GM18505 (cell line): ENCODE data around the gene ATXN7L1.

ENCODE experiments used
- ATAC-seq: cut with Tn5 transposase; IDR thresholded peaks from one replicate; pipeline ENCODE4 v1.9.1; 2021; ENCODE audit not compliant: unreplicated experiment
- POLR2A ChIP-seq: IDR thresholded peaks from 4 replicates; pipeline ENCODE4 v1.6.1; 2011; ENCODE audit warnings: borderline replicate concordance; ENCODE audit not compliant: insufficient read depth, insufficient read length; ENCODE audit errors: extremely low read depth

Gene ATXN7L1

DNA sequence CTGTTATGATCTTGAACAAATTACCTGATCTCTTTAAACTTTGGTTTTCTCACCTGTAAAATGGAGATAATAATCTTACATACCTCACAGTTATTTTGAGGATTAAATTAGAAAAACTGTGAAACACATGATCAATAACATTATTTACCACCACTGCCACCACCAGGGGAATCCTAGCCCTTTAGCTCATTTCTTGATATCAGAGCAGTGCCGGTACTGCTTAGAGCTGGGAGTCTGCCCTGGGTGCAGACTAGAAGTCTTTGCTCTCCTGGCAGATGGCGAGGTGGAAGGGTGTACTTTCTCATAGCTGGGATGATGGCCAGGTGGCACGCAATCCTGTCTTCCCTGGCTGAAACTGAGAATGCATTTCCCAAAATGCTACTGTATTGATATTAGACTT, 282.4 kb downstream of the ATXN7L1 start:
- no peak for TF ChIP-seq POLR2A
- no peak for ATAC-seq

DNA sequence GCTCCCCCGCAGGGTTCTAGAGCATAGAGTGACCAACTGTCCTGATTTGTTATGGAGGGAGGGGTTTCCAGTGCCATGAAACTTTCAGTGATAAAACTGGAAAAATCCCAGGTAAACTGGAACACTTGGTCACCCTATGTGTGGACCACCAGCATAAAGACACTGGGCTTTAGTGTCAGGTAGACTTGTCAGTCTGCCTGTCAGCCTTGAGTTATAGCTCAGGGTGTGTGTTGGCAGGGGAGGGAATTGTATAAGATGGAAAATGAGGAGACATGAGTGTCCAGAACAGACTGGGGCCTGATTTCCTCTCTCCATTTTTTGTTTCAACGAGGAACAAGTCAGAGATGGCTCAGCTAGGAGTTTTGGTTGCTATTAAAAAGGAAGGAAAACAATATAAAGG, 284.9 kb downstream of the ATXN7L1 start:
- TF ChIP-seq POLR2A, result no peak
- no peak for ATAC-seq

DNA sequence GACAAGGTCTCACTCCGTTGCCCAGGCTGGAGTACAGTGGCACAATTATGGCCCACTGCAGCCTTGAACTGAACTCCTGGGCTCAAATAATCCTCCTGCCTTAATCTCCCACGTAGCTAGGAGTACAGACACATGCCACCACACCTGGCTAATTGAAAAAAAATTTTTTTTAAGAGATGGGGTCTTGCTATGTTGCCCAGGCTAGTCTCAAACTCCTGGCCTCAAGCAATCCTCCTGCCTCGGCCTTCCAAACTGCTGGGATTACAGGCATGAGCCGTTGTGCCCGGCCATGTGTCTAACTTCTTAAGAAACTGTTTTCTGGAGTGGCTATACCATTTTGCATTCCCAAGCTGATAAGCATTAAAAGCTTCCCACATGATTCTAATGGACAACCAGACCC, 285.6 kb downstream of the ATXN7L1 start:
- TF ChIP-seq POLR2A, result no peak
- ATAC-seq, result no peak

DNA sequence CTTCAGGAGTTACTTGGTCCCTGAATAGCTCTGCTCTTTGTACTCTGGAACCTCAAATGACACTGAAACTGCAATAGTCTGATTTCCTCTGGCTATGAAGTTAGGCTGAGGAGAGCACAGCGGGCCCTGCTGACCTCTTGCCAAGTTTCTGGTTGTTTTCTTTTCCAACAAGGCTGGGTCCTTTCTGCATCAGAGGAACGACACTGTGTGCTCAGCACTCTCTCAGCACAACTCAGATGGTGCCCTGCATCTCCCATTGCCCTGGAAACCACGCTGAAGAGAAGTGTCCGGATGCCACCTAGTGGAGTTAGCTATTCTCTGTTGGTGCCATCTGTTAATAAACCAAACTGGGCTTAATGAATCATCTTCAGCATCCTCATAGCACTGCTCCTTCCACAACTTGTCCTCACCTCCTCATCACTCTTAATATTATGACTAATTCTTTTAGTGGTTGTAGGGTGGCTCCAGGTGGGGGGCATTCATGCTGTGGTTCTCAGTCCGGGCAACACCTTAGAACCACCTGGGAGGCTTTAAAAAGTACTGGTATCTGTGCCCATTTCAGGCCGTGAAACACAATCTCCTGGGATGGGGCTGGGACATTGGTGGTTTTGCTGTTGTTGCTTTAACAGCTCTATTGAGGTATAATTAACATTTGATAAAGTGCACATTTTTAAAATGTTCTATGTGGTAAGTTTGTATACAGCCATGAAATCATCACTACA, 286.9 kb downstream of the ATXN7L1 start:
- no peak for TF ChIP-seq POLR2A
- peak; percentile 83 for ATAC-seq

DNA sequence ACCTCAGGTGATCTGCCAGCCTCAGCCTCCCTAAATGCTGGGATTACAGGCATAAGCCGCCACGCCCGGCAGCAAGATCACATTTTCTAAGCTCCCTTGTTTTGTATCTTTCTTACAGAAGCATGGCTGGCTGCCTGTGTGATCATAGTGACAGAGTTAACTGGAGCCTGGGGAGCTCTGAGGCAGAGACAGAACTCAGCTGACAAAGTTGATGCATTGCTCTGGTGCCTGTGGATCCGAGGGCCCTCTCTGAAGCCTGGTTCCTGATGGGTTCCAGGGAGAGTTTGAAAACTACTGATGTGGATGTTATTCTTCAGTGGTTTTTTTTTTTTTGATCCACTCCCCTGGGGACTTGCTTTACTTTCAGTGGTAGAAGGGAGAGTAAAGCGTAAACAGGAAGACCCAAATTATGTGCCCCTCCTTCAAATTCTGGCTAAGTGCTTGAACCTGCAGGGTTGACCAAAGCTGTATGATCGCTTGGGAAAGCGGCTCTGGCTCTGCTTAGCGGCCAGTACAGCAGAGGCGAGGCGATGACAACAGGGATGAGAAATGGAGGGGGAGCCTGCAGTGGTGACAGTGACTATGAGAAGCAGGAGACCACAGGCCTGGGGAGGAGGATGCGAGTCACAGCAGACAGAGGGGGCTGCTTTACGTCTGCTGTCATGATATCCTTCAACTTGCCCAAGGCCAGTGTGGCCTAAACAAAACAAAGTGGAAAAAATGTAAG, 288.3 kb downstream of the ATXN7L1 start:
- no peak for ATAC-seq

DNA sequence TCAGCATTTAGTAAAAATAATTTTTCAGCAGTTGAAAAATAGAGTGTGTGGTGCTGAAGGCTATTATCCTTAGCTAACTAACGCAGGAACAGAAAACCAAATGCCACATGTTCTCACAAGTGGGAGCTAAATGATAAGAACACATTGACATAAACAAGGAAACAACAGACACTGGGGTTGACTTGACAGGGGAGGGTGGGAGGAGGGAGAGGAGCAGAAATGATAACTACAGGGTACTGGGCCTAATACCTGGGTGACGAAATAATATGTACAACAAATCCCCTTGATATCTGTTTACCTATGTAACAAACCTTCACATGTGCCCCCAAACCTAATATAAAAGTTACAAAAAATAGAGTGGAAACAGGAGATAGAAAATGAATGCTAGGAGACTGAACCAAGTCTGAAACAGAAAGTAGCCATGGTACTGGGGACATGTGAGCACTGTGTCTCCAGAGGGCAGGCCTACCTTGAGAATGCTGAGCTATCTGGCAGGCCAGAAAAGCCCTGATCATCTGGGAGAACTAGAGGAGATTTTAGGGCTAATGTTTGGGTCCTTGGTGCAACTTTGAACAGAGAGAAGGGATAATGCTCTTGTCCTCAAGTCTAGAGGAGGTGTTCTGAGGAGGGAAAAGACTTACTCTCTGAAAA, 290.4 kb downstream of the ATXN7L1 start:
- no peak for TF ChIP-seq POLR2A
- ATAC-seq, result no peak

More for the DNA sequence above, 288.3 kb downstream of the ATXN7L1 start:
- no peak for TF ChIP-seq POLR2A

DNA sequence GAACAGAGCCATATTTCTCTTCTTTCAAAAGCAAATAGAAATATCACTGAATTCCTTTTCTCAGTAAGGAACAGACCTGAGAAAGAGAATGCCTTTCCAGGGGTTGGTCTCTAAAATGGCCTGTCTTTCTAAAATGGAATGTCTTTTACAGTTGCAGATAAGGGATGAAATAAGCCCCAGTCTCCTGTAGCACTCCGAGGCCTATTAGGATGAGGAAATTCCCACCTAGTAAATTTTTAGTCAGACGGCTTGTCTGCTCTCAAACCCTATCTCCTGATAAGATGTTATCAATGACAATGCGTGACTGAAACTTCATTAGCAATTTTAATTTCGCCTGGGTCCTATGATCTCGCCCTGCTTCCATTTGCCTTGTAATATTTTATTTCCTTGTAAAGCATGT, 292.2 kb downstream of the ATXN7L1 start:
- no peak for TF ChIP-seq POLR2A

DNA sequence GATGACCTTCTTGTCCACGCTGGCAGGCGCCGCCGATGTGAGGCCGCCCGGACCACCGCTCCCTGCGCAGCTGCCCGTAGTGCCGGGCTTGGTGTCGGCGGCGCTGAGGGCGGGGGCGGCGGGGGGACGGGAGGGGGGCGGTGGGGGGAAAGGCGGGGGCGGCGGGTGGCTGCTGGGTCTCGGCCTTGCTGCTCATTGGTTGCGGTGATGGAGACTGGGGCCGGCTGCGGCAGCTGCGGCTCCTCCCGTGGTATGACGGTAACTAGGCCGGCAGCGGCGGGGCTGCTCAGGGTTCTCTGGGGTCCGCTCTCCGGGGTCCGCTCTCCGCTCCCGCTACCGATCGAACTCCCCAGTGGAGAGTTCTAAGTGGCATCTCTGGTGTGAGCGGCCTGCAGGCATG, 293.3 kb downstream of the ATXN7L1 start:
- no peak for TF ChIP-seq POLR2A
- ATAC-seq, result no peak

More for the DNA sequence above, 292.2 kb downstream of the ATXN7L1 start:
- no peak for ATAC-seq

DNA sequence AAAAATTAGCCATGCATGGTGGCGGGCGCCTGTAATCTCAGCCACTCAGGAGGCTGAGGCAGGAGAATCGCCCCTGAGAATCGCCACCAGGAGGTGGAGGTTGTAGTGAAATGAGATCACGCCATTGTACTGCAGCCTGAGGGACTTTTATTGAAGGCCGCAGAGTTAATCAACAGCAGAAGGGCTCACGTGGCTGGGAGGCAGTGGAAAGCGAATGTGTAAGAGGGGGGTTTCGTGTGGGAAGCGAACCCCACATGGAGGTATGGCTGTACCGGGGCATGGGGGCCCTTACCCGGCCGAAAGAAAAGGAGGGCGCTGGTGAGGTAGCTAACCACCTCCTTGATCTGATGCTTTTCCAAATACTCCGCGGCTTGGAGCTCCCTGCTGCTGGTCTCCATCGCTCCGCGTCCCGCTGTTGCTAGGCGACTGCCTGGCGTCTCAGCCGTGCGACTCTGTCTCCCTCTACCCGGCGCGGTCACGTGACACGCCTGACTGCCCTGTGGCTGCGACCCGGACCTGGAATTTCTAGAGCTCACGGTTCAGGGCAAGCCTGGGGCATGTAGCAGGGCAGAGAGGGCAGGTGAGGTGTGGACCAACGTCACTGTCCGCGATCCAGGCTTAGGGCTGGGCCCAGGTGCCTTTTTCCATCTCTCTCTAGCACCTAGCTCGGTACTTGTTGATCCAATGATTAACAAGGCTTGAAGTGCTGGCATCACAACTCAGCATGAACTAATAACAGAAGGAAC, 295.2 kb downstream of the ATXN7L1 start, which contains the start of gene EFCAB10:
Gene EFCAB10, minus strand, starts transcription at position 428 of the 746 bp plus-strand sequence. Its CDS starts 30 bp downstream, at position 398.
- peak; percentile 77 for ATAC-seq
- TF ChIP-seq POLR2A, result no peak

DNA sequence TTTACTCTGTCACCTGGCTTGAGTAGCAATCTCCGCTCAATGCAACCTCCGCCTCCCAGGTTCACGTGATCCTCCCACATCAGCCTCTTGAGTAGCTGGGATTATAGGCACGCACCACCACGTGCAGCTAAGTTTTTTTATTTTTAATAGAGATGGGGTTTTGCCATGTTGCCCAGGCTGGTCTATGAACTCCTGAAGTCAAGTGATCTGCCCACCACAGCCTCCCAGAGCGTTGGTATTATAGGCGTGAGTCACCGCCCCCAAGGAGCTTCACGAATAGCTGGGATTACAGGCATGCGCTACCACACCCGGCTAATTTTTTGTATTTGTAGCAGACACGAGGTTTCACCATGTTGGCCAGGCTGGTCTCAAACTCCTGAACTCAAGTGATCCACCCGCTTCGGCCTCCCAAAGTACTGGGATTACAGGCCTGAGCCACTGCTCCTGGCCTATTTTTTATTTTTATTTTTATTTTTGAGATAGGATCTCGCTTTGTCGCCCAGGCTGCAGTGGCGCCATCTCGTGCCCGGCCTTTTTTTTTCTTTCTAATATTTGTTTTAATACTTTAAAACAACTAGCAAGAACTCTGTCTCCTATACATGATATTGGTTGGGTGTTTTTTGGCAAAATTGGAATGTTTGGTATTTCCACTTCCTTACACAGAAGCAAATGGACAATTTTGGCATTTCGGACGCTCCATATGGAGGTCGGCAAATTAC, 296.2 kb downstream of the ATXN7L1 start:
- TF ChIP-seq POLR2A, result no peak
- no peak for ATAC-seq

DNA sequence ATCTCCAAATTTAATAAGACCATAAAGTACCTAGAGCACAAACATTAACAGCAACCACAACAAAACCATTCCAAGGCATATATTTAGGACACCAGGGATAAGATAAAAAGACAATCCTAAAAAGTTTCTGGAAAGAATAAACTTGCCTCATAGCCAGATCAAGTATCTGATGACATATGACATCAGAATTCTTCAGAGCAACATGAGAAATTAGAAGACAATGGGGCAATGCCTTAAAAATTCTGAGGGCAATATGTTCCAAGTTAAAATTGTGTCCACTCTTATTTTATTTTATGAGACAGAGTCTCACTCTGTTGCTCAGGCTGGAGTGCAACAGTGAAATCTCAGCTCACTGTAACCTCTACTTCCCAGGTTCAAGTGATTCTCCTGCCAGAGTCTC, 297.9 kb downstream of the ATXN7L1 start:
- no peak for TF ChIP-seq POLR2A
- ATAC-seq, result no peak

DNA sequence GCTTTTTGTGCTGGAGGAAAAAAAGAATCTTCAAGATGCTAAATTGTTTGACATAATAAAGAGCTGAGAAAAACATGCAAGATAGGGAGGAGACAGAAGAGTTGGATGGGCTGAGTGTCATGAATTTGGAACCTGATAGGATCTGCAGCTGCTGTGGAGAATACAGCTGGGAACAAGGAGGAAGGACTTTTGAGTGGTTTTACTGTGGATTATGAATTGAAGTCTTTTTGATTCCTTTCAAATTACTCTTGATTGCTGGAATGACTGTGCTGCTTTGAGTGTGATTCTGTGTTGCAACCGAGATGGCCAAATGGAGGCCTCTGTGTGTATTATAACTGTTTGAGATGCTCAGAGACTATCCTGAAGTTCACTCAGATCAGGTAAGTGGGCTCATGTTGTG, 299.1 kb downstream of the ATXN7L1 start:
- TF ChIP-seq POLR2A, result no peak

More for the DNA sequence above, 299.1 kb downstream of the ATXN7L1 start:
- ATAC-seq, result no peak
